ENCODE results near the gene TASP1. TPM values are rescaled to one million over a fixed set of nuclear protein-coding genes. Genes with fewer than 3 reads are reported as not detected.
"Not testable (repeated sequence)": the region's sequence is repeated elsewhere in the genome, so short reads cannot be mapped to it uniquely, and the experiment has no call there.

TASP1 gene
- total RNA-seq, 1 experiment from 2014 or later = 9.5 TPM

GRCh38 chr20:13358936-13359335 lies 279.8 kb downstream of the TASP1 start:
- H2BK15ac ChIP-seq (ENCODE audit: low read depth, low read length); H3K4me2 ChIP-seq (ENCODE audit: insufficient read depth, insufficient read length, low read length); H2AFZ ChIP-seq (ENCODE audit: low read length); H3K18ac ChIP-seq (ENCODE audit: insufficient read length, low read depth, low read length); H3K4ac ChIP-seq (ENCODE audit: low read depth, low read length); DNase-seq; H2BK12ac ChIP-seq (ENCODE audit: insufficient read length, low read depth, low read length); H2BK120ac ChIP-seq (ENCODE audit: low read depth, low read length, poor library complexity, severe bottlenecking); H3K79me1 ChIP-seq (ENCODE audit: insufficient read depth, low read depth, low read length, poor library complexity, severe bottlenecking); H3K9me3 ChIP-seq (ENCODE audit: control insufficient read depth, low read depth, low read length); H3K9me3 Mint-ChIP-seq; H4K20me1 ChIP-seq (ENCODE audit: control insufficient read depth, insufficient read depth, insufficient read length); H3K79me2 ChIP-seq (ENCODE audit: insufficient read depth, low read length); H3K14ac ChIP-seq (ENCODE audit: insufficient read depth, low read length); H4K91ac ChIP-seq (ENCODE audit: insufficient read length, low read depth, low read length); H3K9ac ChIP-seq (ENCODE audit: extremely low read depth, insufficient read length, low read length); H4K8ac ChIP-seq (replicated peaks; ENCODE audit: insufficient read length, low read depth, low read length); H3K27me3 ChIP-seq (ENCODE audit: insufficient read depth, low read length); H2BK5ac ChIP-seq (ENCODE audit: insufficient read length, low read length); H2BK20ac ChIP-seq (ENCODE audit: low read depth, low read length, poor library complexity, severe bottlenecking); H3K27ac ChIP-seq (ENCODE audit: insufficient read length, low read depth, low read length); H3K23ac ChIP-seq (ENCODE audit: insufficient read length, low read depth, low read length); H3T11ph ChIP-seq (ENCODE audit: low read length); H3K36me3 Mint-ChIP-seq (ENCODE audit: insufficient read depth in 1 of 3, low read depth in 3 of 3); H3K56ac ChIP-seq (ENCODE audit: insufficient read length, low read depth, low read length); H3K23me2 ChIP-seq (ENCODE audit: insufficient read length, low read depth, low read length, poor library complexity, severe bottlenecking); H2AK5ac ChIP-seq (ENCODE audit: insufficient read length, low read length); H4K5ac ChIP-seq (ENCODE audit: insufficient read length, low read depth, low read length); H3K27me3 Mint-ChIP-seq (ENCODE audit: low read depth): not testable (repeated sequence)
- peaks cover 10% of the 10 kb centered on the region; the same call in 1 of the 2 replicates for H3K4me1 ChIP-seq (ENCODE audit: insufficient read depth, low read length)
- Mint-ChIP-seq H3K4me3 (peak overlapping the region in 1 of 2 experiments; percentile 24; a peak in 2 of 5 replicates), H3K4me1 (peaks cover 48 to 74% of the 10 kb centered on the region in 2 experiments), H3K27ac (peak overlapping the region in 1 of 3 experiments; percentile 90; a peak in 2 of 7 replicates)
- no CpG with 5 or more reads among the region's 12 CpGs for WGBS (ENCODE audit: extremely low coverage, insufficient read length, low lambda C conversion rate)

- Mint-ChIP-seq H3K4me1 (peaks cover 46 to 78% of the 10 kb centered on the region in 2 experiments), H3K4me3 (peak overlapping the region in 1 of 2 experiments; percentile 6; a peak in 2 of 5 replicates), H3K27ac (peak overlapping the region in 2 of 3 experiments; percentile 74 to 94; a peak in 5 of 7 replicates)
- H3K23ac ChIP-seq (ENCODE audit: insufficient read length, low read depth, low read length); H2AFZ ChIP-seq (ENCODE audit: low read length); H2AK5ac ChIP-seq (ENCODE audit: insufficient read length, low read length); H3T11ph ChIP-seq (ENCODE audit: low read length); H3K79me1 ChIP-seq (ENCODE audit: insufficient read depth, low read depth, low read length, poor library complexity, severe bottlenecking); H3K9me3 ChIP-seq (ENCODE audit: control insufficient read depth, low read depth, low read length); H3K27ac ChIP-seq (ENCODE audit: insufficient read length, low read depth, low read length); H3K18ac ChIP-seq (ENCODE audit: insufficient read length, low read depth, low read length); H2BK5ac ChIP-seq (ENCODE audit: insufficient read length, low read length); H4K20me1 ChIP-seq (ENCODE audit: control insufficient read depth, insufficient read depth, insufficient read length); H3K79me2 ChIP-seq (ENCODE audit: insufficient read depth, low read length); H3K9me3 Mint-ChIP-seq; H2BK20ac ChIP-seq (ENCODE audit: low read depth, low read length, poor library complexity, severe bottlenecking); H3K27me3 ChIP-seq (ENCODE audit: insufficient read depth, low read length); H3K36me3 Mint-ChIP-seq (ENCODE audit: insufficient read depth in 1 of 3, low read depth in 3 of 3); H3K14ac ChIP-seq (ENCODE audit: insufficient read depth, low read length); H3K4ac ChIP-seq (ENCODE audit: low read depth, low read length); H3K56ac ChIP-seq (ENCODE audit: insufficient read length, low read depth, low read length); H4K8ac ChIP-seq (replicated peaks; ENCODE audit: insufficient read length, low read depth, low read length); H3K9ac ChIP-seq (ENCODE audit: extremely low read depth, insufficient read length, low read length); H3K27me3 Mint-ChIP-seq (ENCODE audit: low read depth); H3K4me1 ChIP-seq (ENCODE audit: insufficient read depth, low read length); H4K91ac ChIP-seq (ENCODE audit: insufficient read length, low read depth, low read length); H2BK12ac ChIP-seq (ENCODE audit: insufficient read length, low read depth, low read length); H2BK120ac ChIP-seq (ENCODE audit: low read depth, low read length, poor library complexity, severe bottlenecking); H4K5ac ChIP-seq (ENCODE audit: insufficient read length, low read depth, low read length); H3K23me2 ChIP-seq (ENCODE audit: insufficient read length, low read depth, low read length, poor library complexity, severe bottlenecking); H2BK15ac ChIP-seq (ENCODE audit: low read depth, low read length); H3K4me2 ChIP-seq (ENCODE audit: insufficient read depth, insufficient read length, low read length): not testable (repeated sequence)
- no CpG with 5 or more reads among the region's 6 CpGs for WGBS (ENCODE audit: extremely low coverage, insufficient read length, low lambda C conversion rate)
- DNase-seq = peak; percentile 67
Observed at GRCh38 chr20:13357782-13358181, 280.9 kb downstream of the TASP1 start.

Measured in H9 (cell line).